GM18505 (cell line): Measurements from ENCODE around the gene LINC00305.

Experiments
- ATAC-seq: cut with Tn5 transposase; IDR thresholded peaks from one replicate; pipeline ENCODE4 v1.9.1; 2021; ENCODE audit not compliant: unreplicated experiment
- POLR2A ChIP-seq: IDR thresholded peaks from 4 replicates; pipeline ENCODE4 v1.6.1; 2011; ENCODE audit warnings: borderline replicate concordance; ENCODE audit not compliant: insufficient read depth, insufficient read length; ENCODE audit errors: extremely low read depth

LINC00305 gene

GRCh38 chr18:64100116-64100922 lies 48.6 kb downstream of the LINC00305 start:
- peak; percentile 58 for ATAC-seq
- no peak for TF ChIP-seq POLR2A

DNA sequence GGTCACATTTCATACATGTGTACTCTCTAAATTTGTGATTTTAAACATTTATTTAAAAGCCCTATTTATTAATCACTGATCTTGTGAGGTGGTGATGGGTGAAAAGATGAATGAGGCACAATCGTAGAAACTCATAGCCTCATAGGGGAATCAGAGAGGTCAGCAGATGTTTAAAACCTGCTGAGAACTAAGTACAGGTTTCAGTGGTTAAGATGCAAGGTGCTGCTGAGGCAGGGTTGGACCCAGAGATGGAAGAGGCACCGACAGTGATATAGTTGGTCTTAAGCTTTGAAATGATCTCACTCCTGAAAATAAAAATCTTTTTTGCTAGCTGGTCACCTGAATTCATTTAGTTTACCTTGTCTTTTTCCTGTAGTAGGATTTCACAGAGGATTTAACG lies 49.6 kb downstream of the LINC00305 start:
- no peak for TF ChIP-seq POLR2A
- ATAC-seq = no peak

DNA sequence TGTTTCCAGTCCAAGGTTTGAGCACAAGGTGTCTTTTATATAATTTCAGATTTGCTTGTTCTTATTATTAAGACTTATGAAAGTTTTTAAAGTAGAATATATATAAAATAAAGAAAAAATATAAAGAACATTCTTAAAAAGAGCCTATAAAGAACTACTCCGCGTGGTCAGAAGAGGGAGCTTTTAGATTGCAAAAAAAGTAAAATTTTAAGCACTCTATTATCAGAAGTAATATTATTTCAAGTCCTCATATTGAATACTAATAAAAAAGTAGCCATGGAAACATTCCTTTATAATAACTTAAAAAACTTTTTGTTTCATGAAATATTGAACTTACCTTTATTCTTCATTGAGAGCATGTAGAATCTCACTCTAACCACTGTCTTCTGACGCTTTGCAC lies 51.4 kb downstream of the LINC00305 start:
- no peak for TF ChIP-seq POLR2A
- ATAC-seq = no peak

GRCh38 chr18:64095056-64095455 lies 53.8 kb downstream of the LINC00305 start:
- TF ChIP-seq POLR2A = no peak
- no peak for ATAC-seq

DNA sequence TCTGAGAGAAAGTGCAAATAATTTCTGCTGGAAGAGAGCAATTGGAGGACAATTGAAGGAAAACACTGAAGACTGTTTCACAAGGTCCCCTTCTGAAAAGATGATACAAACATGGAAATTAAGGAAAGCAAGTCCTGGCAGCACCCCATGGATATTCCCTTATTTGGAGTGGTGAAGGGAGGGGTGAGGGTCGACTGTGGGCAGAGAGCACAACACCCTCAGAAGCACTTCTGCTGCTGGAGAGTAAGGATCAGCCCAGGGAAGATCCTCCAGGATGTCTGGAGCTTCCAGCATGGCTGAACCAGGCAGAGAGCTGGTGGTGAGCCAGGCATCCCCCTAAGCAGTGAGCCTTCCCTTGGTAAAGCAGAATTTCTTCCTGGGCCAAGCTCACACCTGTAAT lies 54.7 kb downstream of the LINC00305 start:
- no peak for ATAC-seq
- TF ChIP-seq POLR2A = no peak

GRCh38 chr18:64091526-64091925 lies 57.4 kb downstream of the LINC00305 start:
- TF ChIP-seq POLR2A = no peak
- peak; percentile 40 for ATAC-seq

DNA sequence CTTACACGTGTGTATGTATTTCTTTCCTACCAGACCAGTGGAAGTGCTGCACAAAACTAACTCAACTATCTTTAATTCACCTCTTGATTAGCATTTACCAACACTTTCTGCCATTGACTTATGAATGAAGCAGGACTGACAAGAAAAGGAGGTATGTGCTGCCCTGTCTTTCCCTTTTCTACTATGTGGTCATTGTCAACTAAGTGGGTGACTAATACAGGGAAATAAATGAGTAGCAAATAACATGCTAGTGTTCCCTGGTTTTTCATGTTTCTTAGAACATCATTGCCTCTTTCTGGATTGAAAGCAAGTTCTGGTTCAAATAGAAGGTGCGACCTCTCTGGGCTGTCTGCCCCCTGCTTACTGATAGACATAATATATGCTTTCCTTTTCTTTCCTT lies 58.0 kb downstream of the LINC00305 start:
- TF ChIP-seq POLR2A = no peak
- ATAC-seq = peak; percentile 70

DNA sequence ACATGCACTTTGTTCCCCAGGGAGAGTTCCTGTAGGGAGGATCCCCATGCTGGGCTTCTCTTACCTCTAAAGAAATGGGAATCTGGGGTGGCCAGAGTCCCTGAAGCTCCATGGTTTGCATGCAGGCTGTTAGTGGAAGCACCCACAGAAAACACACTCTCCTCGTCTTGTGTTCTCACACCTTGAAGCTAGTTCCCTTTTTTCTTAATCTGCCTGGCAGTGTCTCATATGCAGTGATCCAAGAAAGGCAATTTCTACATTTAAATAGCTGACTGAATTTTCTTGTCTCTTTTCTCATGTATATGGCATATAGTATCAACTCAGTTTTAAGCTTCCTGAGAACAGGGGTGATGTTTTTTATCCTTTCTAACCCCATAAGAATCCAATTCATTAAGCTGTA lies 65.0 kb downstream of the LINC00305 start:
- TF ChIP-seq POLR2A = no peak
- no peak for ATAC-seq

DNA sequence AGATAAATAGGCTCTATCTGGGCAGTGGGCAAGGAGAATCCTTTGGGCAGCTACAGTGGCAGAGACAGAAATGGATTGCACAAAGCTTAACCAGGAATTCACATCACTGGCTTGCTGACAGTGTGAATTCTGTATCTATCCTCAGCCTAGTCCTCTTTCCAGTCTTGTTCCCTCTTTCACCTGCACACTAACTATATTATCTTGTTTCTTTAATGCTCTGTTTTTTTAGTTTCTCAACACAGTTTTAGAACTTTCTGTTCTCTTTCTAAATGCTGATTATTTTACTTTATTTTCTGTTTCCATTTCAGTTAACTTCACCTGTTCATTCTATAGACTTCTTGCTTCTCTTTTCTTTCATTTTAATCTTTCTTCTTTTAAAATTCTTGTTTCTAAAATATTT lies 66.4 kb downstream of the LINC00305 start:
- no peak for ATAC-seq
- TF ChIP-seq POLR2A = no peak

DNA sequence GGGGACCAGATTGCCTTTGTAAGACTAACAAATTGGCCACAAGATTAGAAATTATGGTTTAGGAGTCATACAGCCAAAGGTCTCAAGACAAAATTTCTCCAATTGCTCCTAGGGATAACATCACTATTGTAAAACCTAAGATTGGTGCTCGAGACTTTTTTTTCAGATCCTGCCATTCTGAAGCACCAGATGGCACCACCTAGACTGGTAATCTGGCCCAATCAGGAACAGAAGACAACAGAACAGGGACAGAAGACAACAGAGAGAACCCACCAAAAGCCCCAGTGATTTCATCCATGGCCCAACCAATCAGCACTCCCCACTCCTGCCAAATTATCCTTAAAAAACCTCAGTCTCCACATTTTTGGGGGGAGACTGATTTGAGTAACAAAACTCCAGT lies 66.8 kb downstream of the LINC00305 start:
- no peak for ATAC-seq

DNA sequence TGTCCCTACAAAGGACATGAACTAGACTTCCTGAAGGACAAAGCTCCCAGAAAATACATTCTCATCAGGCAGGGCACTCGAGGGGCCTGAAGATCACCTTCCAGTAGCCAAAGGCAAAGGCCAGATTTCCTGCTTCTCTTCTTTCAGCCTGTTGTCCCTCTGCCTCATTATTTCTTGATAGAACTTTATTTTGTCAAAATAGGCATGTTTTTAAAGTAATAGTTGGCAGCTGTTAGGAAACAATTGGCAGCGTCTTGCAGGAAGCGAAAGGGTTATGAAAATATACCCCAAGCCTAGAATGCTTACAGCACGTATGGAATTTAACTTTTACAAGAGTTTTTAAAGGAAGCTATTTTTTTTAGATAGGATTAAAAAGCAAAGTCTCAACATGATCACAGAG lies 74.9 kb downstream of the LINC00305 start:
- ATAC-seq = no peak
- no peak for TF ChIP-seq POLR2A

More for the DNA sequence above, 66.8 kb downstream of the LINC00305 start:
- no peak for TF ChIP-seq POLR2A

DNA sequence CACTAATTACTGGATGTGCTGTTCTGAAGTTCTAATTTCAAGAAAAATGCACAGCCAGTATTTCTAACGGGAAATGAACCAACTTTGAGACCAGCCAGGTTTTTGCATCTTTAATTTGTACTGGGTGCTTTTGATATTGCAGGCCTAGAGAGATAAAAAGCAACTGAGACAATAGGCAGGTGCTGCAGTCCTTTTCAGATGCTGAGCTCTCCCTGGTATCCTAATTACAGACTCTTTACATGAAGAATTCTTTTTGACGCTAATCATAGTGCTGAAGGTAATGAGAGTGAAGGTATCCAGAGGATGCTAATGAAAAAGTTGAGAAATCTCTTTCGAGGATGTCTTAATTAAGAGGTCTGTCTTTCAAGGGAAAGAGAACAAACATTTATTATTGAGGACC lies 93.9 kb downstream of the LINC00305 start:
- no peak for TF ChIP-seq POLR2A
- ATAC-seq = no peak

- TF ChIP-seq POLR2A = no peak
- ATAC-seq = no peak
These were observed 95.6 kb downstream of the LINC00305 start for GRCh38 chr18:64053246-64053645.

- TF ChIP-seq POLR2A = no peak
- ATAC-seq = no peak
These were observed 96.1 kb downstream of the LINC00305 start for GRCh38 chr18:64052772-64053171.
